ENCODE data around the gene BCL3. TPM values are rescaled to one million over a fixed set of nuclear protein-coding genes. Genes with fewer than 3 reads are reported as not detected.
A peak's percentile ranks its signal among the peaks of the same experiment; 100 is the strongest.

The BCL3 gene
- total RNA-seq, 2 experiments from 2014 or later: 19.0 to 23.8 TPM

GRCh38 chr19:44745341-44745831, 3.1 kb upstream of the BCL3 start:
- no peaks in the 10 kb centered on the region for H3K27me3 Mint-ChIP-seq
- no peak for DNase-seq
- H3K36me3 Mint-ChIP-seq: peaks cover 10% of the 10 kb centered on the region
- H3K27ac Mint-ChIP-seq: no peak overlapping the region
- H3K4me1 Mint-ChIP-seq: peaks cover 28% of the 10 kb centered on the region
- H3K9me3 Mint-ChIP-seq: no peaks in the 10 kb centered on the region
- no peak overlapping the region for H3K4me3 Mint-ChIP-seq

DNA sequence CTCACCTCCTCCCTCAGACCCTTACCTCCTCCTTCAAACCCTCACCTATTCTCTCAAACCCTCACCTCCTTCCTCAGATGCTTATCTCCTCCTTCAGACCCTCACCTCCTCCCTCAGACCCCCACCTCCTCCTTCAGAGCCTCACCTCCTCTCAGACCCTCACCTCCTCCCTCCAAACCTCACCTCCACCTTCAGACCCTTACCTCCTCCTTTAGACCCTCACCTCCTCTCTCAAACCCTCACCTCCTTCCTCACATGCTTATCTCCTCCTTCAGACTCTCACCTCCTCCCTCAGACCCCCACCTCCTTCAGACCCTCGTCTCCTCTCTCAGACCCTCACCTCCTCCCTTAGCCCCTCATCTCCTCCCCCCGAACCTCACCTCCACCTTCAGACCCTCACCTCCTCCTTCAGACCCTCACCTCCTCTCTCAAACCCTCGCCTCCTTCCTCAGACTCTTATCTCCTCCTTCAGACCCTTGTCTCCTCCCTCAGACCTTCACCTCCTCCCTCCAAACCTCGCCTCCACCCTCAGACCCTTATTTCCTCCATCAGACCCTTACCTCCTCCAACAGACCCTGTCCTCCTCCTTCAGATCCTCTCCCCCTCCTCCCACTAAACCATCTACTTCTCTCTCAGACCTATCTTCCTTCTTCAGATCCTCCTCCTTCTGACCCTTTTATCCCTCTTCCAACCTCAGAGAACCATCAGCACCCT, 2.5 kb upstream of the BCL3 start:
- H3K4me3 Mint-ChIP-seq: no peak overlapping the region
- peaks cover 35% of the 10 kb centered on the region for H3K4me1 Mint-ChIP-seq

GRCh38 chr19:44746616-44746945, 1.9 kb upstream of the BCL3 start:
- DNase-seq: no peak
- Mint-ChIP-seq H3K27ac (peak overlapping the region; percentile 8), H3K27me3 (no peaks in the 10 kb centered on the region), H3K4me1 (peaks cover 39% of the 10 kb centered on the region), H3K36me3 (peaks cover 16% of the 10 kb centered on the region), H3K4me3 (no peak overlapping the region), H3K9me3 (no peaks in the 10 kb centered on the region)

More for the DNA sequence above, 2.5 kb upstream of the BCL3 start:
- H3K27me3 Mint-ChIP-seq: no peaks in the 10 kb centered on the region
- no peaks in the 10 kb centered on the region for H3K9me3 Mint-ChIP-seq
- peaks cover 14% of the 10 kb centered on the region for H3K36me3 Mint-ChIP-seq
- H3K27ac Mint-ChIP-seq: peak overlapping the region; percentile 8
- no peak for DNase-seq

DNA sequence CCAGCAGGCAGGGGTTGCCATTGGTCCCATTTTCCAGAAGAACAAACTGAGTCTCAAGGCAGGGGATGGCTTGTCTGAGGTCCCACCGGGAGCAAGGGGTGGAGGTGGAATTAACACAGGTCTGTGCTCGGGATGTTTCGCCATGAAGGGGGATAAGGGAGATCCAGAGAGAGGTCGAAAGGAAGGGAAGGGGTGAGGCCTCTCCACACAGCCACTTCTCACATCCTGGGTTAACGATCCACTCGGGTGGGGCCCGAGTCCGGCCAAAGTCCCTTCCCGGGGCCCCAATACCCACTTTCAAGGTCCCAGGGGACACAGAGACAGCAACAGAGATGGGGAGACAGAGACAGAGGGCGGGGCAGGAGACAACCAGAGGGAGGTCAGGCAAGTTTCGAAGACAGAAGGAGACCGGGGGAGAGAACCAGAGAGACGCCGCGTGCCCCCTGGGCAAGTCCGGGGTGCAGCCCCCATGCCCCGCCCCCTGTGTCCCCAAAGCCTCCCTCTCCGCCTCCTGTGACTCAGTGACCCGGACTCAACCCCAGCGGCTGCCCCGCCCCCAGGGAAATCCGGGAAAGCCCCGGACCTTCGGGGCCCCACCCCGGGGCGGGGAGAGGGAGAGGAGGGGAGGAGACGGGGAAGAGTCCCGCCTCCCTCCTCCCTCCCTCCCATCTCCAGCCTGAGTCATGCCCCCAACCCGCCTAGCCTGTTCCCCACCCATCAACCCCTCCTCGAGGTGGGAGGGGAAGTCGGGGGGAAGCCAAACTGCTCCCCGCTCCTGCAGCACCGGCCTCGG, 1.4 kb upstream of the BCL3 start:
- Mint-ChIP-seq H3K4me1 (peaks cover 45% of the 10 kb centered on the region), H3K4me3 (peak overlapping the region; percentile 85), H3K27ac (peak overlapping the region; percentile 86), H3K9me3 (no peaks in the 10 kb centered on the region), H3K36me3 (peaks cover 21% of the 10 kb centered on the region), H3K27me3 (no peaks in the 10 kb centered on the region)
- DNase-seq: peak; percentile 92

DNA sequence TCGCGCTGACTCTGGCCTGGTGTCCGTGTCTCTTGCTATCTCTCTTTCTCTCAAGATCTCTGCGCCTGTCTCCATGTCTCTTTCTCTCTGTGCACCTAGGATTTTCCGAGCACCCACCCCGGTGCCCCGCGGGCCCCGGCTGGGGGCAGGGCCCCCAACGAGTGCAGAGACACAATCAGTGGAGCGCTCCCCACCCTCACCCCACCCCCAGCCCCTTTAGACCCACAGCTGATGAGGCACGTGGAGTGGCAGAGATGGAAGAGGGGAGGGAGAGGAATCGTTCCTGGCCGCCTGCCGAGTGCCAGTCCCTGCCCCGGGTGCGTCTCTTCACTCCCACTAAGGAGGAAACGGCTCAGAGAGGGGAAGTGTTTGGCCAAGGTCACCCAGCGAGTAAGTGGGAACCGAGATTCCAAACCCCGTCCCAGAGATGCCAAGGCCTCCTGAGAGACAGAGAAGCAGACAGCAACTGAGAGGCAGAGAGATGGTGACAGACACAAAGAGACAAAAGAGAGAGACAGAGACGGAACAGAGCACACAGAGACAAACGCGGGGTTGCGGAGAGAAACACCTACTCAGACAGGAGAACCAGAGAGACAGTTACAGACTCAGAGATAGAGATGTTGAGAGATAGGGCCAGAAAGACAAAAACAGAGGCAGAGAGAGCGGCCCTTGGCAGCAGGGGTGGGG, 626 bp upstream of the BCL3 start:
- Mint-ChIP-seq H3K4me3 (peak overlapping the region; percentile 85), H3K36me3 (peaks cover 27% of the 10 kb centered on the region), H3K4me1 (peaks cover 52% of the 10 kb centered on the region), H3K27me3 (no peaks in the 10 kb centered on the region), H3K27ac (peak overlapping the region; percentile 86), H3K9me3 (no peaks in the 10 kb centered on the region)
- DNase-seq: no peak

DNA sequence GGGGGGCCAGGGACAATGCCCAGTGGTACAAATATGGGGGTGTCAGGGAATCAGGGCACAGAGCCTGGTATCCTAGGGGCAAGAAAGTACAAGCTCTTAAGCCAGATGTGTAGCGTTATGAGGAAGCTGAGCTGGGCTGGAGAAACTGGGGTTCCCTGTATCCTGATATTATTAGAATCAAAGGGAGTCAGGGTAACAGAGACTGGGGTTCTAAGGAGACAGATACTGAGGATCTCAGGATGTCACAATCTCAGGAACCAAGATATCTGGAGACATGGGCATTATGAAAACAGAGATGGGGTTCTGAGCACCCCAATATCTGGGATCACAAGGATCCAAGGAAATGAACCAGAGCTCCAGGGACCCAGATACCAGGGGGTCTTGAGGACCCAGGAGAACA, 784 bp downstream of the BCL3 start:
- Mint-ChIP-seq H3K4me1 (peaks cover 62% of the 10 kb centered on the region), H3K4me3 (peak overlapping the region; percentile 86), H3K9me3 (no peaks in the 10 kb centered on the region), H3K27me3 (peaks cover 3% of the 10 kb centered on the region), H3K36me3 (peaks cover 29% of the 10 kb centered on the region), H3K27ac (peak overlapping the region; percentile 81)
- DNase-seq: no peak

GRCh38 chr19:44749994-44750393, 1.5 kb downstream of the BCL3 start:
- peaks cover 3% of the 10 kb centered on the region for H3K27me3 Mint-ChIP-seq
- no peak overlapping the region for H3K27ac Mint-ChIP-seq
- no peaks in the 10 kb centered on the region for H3K9me3 Mint-ChIP-seq
- H3K4me1 Mint-ChIP-seq: peaks cover 68% of the 10 kb centered on the region
- no peak for DNase-seq
- H3K36me3 Mint-ChIP-seq: peaks cover 29% of the 10 kb centered on the region
- peak overlapping the region; percentile 86 for H3K4me3 Mint-ChIP-seq

DNA sequence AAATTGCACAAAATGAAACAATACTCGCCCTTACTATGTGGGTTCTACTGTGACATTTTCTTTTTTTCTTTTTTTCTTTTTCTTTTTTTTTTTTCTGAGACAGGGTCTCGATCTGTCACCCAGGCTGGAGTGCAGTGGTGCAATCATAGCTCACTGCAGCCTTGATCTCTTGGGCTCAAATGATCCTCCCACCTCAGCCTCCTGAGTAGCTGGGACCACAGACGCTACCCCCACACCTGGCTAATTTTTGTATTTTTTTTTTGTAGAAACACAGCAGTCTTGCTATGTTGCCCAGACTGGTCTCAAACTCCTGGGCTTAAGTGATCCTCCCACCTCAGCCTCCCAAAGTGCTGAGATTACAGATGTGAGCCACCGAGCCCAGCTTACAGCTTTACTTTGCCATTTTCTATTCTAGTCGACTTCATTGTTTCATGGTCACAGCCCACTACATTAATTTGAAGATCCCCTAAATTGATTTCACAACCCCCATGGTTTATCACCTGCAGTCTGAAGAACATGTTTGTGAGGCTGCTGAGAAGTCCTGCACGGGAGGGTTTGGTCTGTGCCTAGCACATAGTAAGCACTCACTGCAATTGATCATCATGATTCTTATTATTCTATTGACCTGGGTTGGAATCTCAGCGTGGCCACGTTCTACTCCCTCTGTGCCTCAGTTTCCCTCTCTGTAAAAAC, 3.8 kb downstream of the BCL3 start:
- H3K27ac Mint-ChIP-seq: peak overlapping the region; percentile 97
- DNase-seq: no peak
- no peaks in the 10 kb centered on the region for H3K9me3 Mint-ChIP-seq
- peaks cover 62% of the 10 kb centered on the region for H3K4me1 Mint-ChIP-seq
- peaks cover 33% of the 10 kb centered on the region for H3K36me3 Mint-ChIP-seq
- H3K27me3 Mint-ChIP-seq: peaks cover 3% of the 10 kb centered on the region
- peak overlapping the region; percentile 92 for H3K4me3 Mint-ChIP-seq

GRCh38 chr19:44752816-44753625, 4.5 kb downstream of the BCL3 start:
- peak overlapping the region; percentile 97 for H3K27ac Mint-ChIP-seq
- H3K27me3 Mint-ChIP-seq: peaks cover 3% of the 10 kb centered on the region
- H3K36me3 Mint-ChIP-seq: peaks cover 36% of the 10 kb centered on the region
- no peaks in the 10 kb centered on the region for H3K9me3 Mint-ChIP-seq
- peak; percentile 96 for DNase-seq
- peaks cover 61% of the 10 kb centered on the region for H3K4me1 Mint-ChIP-seq
- peak overlapping the region; percentile 92 for H3K4me3 Mint-ChIP-seq

DNA sequence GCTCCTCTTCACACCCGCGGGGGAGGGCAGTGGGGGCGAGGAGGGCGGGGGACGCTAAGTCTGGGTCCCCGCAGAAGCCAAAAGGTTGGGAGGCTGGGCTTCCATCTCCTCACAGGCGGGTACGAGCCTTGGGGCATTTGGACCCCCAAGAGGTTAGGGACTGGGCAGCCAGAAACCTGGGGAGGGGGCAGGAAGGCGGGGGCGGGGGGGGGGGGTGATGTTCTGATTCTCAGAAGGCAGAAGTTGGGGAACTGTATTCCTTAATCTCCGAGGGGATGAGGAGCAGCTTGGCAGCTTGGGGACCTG, 5.1 kb downstream of the BCL3 start:
- H3K27ac Mint-ChIP-seq: peak overlapping the region; percentile 97
- peak overlapping the region; percentile 92 for H3K4me3 Mint-ChIP-seq
- H3K4me1 Mint-ChIP-seq: peaks cover 60% of the 10 kb centered on the region
- no peak for DNase-seq
- H3K36me3 Mint-ChIP-seq: peaks cover 40% of the 10 kb centered on the region
- no peaks in the 10 kb centered on the region for H3K9me3 Mint-ChIP-seq
- peaks cover 3% of the 10 kb centered on the region for H3K27me3 Mint-ChIP-seq

DNA sequence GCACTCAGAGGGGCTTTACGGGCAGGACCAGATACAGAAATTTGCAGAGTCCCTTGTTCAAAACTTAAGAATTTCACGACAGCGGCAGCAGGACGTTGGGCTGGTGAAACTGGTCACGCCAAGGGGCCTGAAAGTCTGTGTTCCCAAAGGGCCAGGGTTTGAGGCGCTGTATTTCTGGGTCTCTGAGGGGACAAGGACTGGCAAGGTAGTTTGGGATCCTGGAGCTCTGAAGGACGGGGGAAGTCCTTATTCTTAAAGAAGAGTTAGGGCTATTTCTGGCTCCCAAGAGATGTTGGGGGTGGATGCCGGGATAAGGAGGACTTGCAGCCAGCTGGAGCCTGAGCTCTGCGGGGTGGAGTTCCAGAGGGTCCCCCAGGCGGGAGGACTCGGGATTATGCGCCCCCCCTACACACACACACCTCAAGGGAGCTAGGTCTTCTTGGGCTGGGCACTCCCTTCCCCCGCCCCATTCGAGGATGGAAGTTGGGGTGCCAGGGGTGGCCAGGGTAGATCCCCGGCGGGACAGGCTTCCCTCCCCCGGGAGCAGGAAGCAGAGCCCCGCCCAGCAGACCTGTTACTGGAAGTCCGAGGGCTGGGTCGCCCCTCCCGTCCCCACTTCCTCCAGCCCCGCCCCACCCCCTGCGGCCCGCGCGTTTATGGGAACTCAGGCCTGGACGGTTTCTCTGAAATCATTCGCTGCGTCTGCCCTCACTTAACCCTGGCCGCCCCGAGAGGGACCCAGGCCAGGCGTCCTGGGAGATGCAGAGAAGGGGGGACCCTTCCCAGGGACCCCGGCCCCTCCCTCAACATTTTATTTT, 5.6 kb downstream of the BCL3 start:
- peak; percentile 79 for DNase-seq
- Mint-ChIP-seq H3K27ac (peak overlapping the region; percentile 97), H3K4me3 (peak overlapping the region; percentile 92), H3K4me1 (peaks cover 60% of the 10 kb centered on the region), H3K27me3 (peaks cover 3% of the 10 kb centered on the region), H3K36me3 (peaks cover 41% of the 10 kb centered on the region), H3K9me3 (no peaks in the 10 kb centered on the region)

DNA sequence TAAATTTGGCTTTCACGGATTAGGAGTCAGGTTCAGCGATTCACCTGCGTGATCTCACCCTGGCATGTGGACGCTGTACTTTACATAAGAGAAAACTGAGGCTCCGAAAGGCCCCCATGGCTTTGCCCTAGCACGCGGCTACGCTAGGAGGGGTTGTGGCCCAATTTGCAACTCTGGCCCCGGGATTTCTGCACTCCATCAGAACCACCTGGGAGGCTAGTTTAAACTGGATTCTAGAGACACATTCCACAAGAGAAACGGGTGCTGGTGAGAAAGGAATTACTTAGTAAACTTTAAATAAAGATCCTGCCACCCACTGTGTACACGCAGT, 6.2 kb downstream of the BCL3 start:
- no peak for DNase-seq
- peaks cover 55% of the 10 kb centered on the region for H3K4me1 Mint-ChIP-seq
- H3K36me3 Mint-ChIP-seq: peaks cover 38% of the 10 kb centered on the region
- H3K27ac Mint-ChIP-seq: peak overlapping the region; percentile 97
- no peaks in the 10 kb centered on the region for H3K9me3 Mint-ChIP-seq
- H3K4me3 Mint-ChIP-seq: peak overlapping the region; percentile 92
- H3K27me3 Mint-ChIP-seq: peaks cover 3% of the 10 kb centered on the region

- Mint-ChIP-seq H3K36me3 (peaks cover 38% of the 10 kb centered on the region), H3K27me3 (peaks cover 3% of the 10 kb centered on the region), H3K9me3 (no peaks in the 10 kb centered on the region), H3K27ac (peak overlapping the region; percentile 97), H3K4me3 (peak overlapping the region; percentile 92), H3K4me1 (peaks cover 54% of the 10 kb centered on the region)
- no peak for DNase-seq
These were observed 6.7 kb downstream of the BCL3 start for GRCh38 chr19:44755219-44755618.

Measured in activated naive CD8-positive, alpha-beta T cell treated with anti-CD3 and anti-CD28 coated beads for 36 hours (primary cell).